Parietal lobe (tissue), 2 donors: Measurements from ENCODE around the gene BHMT. TPM values are rescaled to one million over a fixed set of nuclear protein-coding genes. Genes with fewer than 3 reads are reported as not detected.

Experiments used
- small RNA-seq: library from RNA; depleted of rRNA; stranded (forward); fragments of <200 nt; gene quantifications from one replicate; pipeline ENCODE3, GENCODE V24; 2014; ENCODE audit warnings: low replicate concordance
- total RNA-seq: library from RNA; depleted of rRNA; stranded (reverse); fragments of >200 nt; gene quantifications from one replicate; pipeline ENCODE4 v1.2.3, GENCODE V29; 2014

Gene BHMT
- total RNA-seq = not detected

GRCh38 chr5:79111387-79111959 lies at the start of gene BHMT:
Gene BHMT, plus strand, starts transcription at chr5:79111809. Its CDS starts 77 bp downstream, at chr5:79111886.

GRCh38 chr5:79069488-79070349 lies 41.9 kb upstream of the BHMT start, which contains the start of the genes BHMT2 and DMGDH:
Gene BHMT2, plus strand, starts transcription at chr5:79069767. Its CDS starts 16 bp downstream, at chr5:79069783.
Gene DMGDH, minus strand, starts transcription at chr5:79069674. Its CDS starts 54 bp downstream, at chr5:79069620.

Small RNA genes within 50 kb of the gene (small RNA-seq; reads per million reads assigned to genes)
- gene RNY3P1 = 0.18 reads per million

Other genes with a start within 250 kb of the BHMT start
- gene ARSB, start 126.5 kb upstream of the BHMT start, total RNA-seq = 28.5 TPM
- 3.1 TPM for gene DMGDH, start 42.1 kb upstream of the BHMT start, total RNA-seq
- not detected for gene BHMT2, start 42.0 kb upstream of the BHMT start, total RNA-seq
- gene JMY, start 124.3 kb downstream of the BHMT start, total RNA-seq = 46.0 TPM